Esophagus squamous epithelium (tissue), 5 donors: ENCODE results near the gene LINC00237. TPM values are rescaled to one million over a fixed set of nuclear protein-coding genes. Genes with fewer than 3 reads are reported as not detected.

Experiments used
- DNase-seq: peaks from one replicate; lab custom pipeline; 2025; lab: John Stamatoyannopoulos, UW
- H3K27ac ChIP-seq, 4 donors: fragments of 200-600 bp; sonication (generic); one replicate each; pipeline ENCODE4 v1.5.1; 2016 to 2019; ENCODE audit warnings: mild to moderate bottlenecking in 1 of 4
- H3K27me3 ChIP-seq, 4 donors: fragments of 200-600 bp; sonication (generic); 1 replicate in 3 of 4; 2 replicates in 1 of 4; pipeline versions ENCODE4 v1.5.1 to v1.6.0; 2017 to 2021; ENCODE audit warnings: antibody characterized with exemption in 1 of 4
- H3K36me3 ChIP-seq, 3 donors: fragments of 200-600 bp; sonication (generic); one replicate each; pipeline ENCODE4 v1.5.1; 2016 to 2019
- H3K4me1 ChIP-seq, 3 donors: fragments of 200-600 bp; sonication (generic); one replicate each; pipeline ENCODE4 v1.5.1; 2017 to 2019
- H3K4me3 ChIP-seq, 4 donors: fragments of 200-600 bp; sonication (generic); 1 replicate in 3 of 4; 2 replicates in 1 of 4; pipeline ENCODE4 v1.5.1; 2016 to 2019; ENCODE audit warnings: mild to moderate bottlenecking in 2 of 4, moderate library complexity in 1 of 4
- H3K9me3 ChIP-seq, 3 donors: fragments of 200-600 bp; sonication (generic); one replicate each; pipeline ENCODE4 v1.5.1; 2016 to 2019
- CTCF ChIP-seq, 6 experiments: fragments of 450-650 bp in 4 of 6; fragments of 200-600 bp in 2 of 6; sonication (generic) in 2 of 6; IDR thresholded peaks; one replicate each; pipeline ENCODE4 v1.5.1; 2016 to 2019; ENCODE audit warnings: antibody characterized with exemption in 6 of 6, mild to moderate bottlenecking in 4 of 6, moderate library complexity in 4 of 6
- POLR2A ChIP-seq, 4 donors: fragments of 450-650 bp; IDR thresholded peaks; one replicate each; pipeline ENCODE4 v1.6.1; 2017; ENCODE audit warnings: antibody characterized with exemption in 4 of 4, mild to moderate bottlenecking in 4 of 4, moderate library complexity in 3 of 4
- WGBS, 2 donors: methylation state at CpG; one replicate each; pipeline ENCODE4 v1.1.5; 2018; 5-methylcytosine and 5-hydroxymethylcytosine counted together
- intact Hi-C: fragments of 100-400 bp; cut with DNase I; formaldehyde crosslinking; loops from one replicate; pipeline ENCODE4 v1.15.0; 2022
- total RNA-seq, 4 donors: library from RNA; depleted of rRNA; stranded (reverse); fragments of >200 nt; gene quantifications; one replicate each; pipeline ENCODE4 v1.1.0, GENCODE V29; 2016
- donor health status: DM: yes; HTN: yes; CAD: no.

Gene LINC00237
- total RNA-seq, 4 donors from 2014 or later, result not detected

- Histone ChIP-seq H3K9me3 (no peaks in the 10 kb centered on the region), H3K4me3 (no peak overlapping the region), H3K36me3 (no peaks in the 10 kb centered on the region), H3K27me3 (peaks cover 0 to 94% (median 4%) of the 10 kb centered on the region in 4 donors), H3K27ac (no peak overlapping the region), H3K4me1 (no peaks in the 10 kb centered on the region)
- DNase-seq, result no peak
- intact Hi-C loops, result no loop called here
- TF ChIP-seq POLR2A (IDR thresholded peaks at IDR 0.05) (no peak), CTCF (IDR thresholded peaks at IDR 0.05) (no peak)
- 78 to 82% methylated on average over 11 of the region's 11 CpGs for WGBS, 2 donors
Measured at GRCh38 chr20:21090721-21091120, 15.4 kb downstream of the LINC00237 start.

GRCh38 chr20:21090111-21090618 is 16.0 kb downstream of the LINC00237 start:
- Histone ChIP-seq H3K4me1 (no peaks in the 10 kb centered on the region), H3K27ac (no peak overlapping the region), H3K4me3 (no peak overlapping the region), H3K9me3 (no peaks in the 10 kb centered on the region), H3K36me3 (no peaks in the 10 kb centered on the region), H3K27me3 (peaks cover 0 to 93% (median 4%) of the 10 kb centered on the region in 4 donors)
- 56 to 64% methylated on average over 14 of the region's 14 CpGs for WGBS, 2 donors
- intact Hi-C loops, result no loop called here
- DNase-seq, result no peak
- TF ChIP-seq POLR2A (IDR thresholded peaks at IDR 0.05) (no peak), CTCF (IDR thresholded peaks at IDR 0.05) (no peak)

- no peaks in the 10 kb centered on the region for H3K36me3 ChIP-seq
- no peak overlapping the region for H3K27ac ChIP-seq
- H3K9me3 ChIP-seq, result no peaks in the 10 kb centered on the region
- H3K27me3 ChIP-seq, result peaks cover 0 to 91% (median 4%) of the 10 kb centered on the region in 4 donors
- WGBS, 2 donors, result 27 to 34% methylated on average over 8 of the region's 8 CpGs
- H3K4me1 ChIP-seq, result no peaks in the 10 kb centered on the region
- TF ChIP-seq POLR2A (IDR thresholded peaks at IDR 0.05) (no peak), CTCF (IDR thresholded peaks at IDR 0.05) (no peak)
- intact Hi-C loops, result no loop called here
- no peak for DNase-seq
- no peak overlapping the region for H3K4me3 ChIP-seq
Measured at GRCh38 chr20:21089391-21089790, 16.8 kb downstream of the LINC00237 start.

- WGBS, 2 donors, result 75 to 79% methylated on average over 9 of the region's 9 CpGs
- Histone ChIP-seq H3K9me3 (no peaks in the 10 kb centered on the region), H3K27me3 (peaks cover 0 to 89% (median 4%) of the 10 kb centered on the region in 4 donors), H3K4me3 (no peak overlapping the region), H3K36me3 (no peaks in the 10 kb centered on the region), H3K4me1 (no peaks in the 10 kb centered on the region), H3K27ac (no peak overlapping the region)
- intact Hi-C loops, result no loop called here
- TF ChIP-seq POLR2A (IDR thresholded peaks at IDR 0.05), result no peak
- no peak for TF ChIP-seq CTCF (IDR thresholded peaks at IDR 0.05)
- no peak for DNase-seq
Measured at GRCh38 chr20:21087862-21088540, 18.2 kb downstream of the LINC00237 start.

GRCh38 chr20:21083825-21084325 is 22.3 kb downstream of the LINC00237 start:
- WGBS, 2 donors, result 27 to 33% methylated on average over 2 of the region's 2 CpGs

More at GRCh38 chr20:21083825-21084325, 22.3 kb downstream of the LINC00237 start:
- H3K9me3 ChIP-seq, result no peaks in the 10 kb centered on the region
- H3K27ac ChIP-seq, result no peak overlapping the region
- H3K4me1 ChIP-seq, result no peaks in the 10 kb centered on the region
- H3K36me3 ChIP-seq, result no peaks in the 10 kb centered on the region
- TF ChIP-seq POLR2A (IDR thresholded peaks at IDR 0.05) (no peak), CTCF (IDR thresholded peaks at IDR 0.05) (no peak)
- no peak overlapping the region for H3K4me3 ChIP-seq
- H3K27me3 ChIP-seq, result peaks cover 0 to 82% (median 0%) of the 10 kb centered on the region in 4 donors
- DNase-seq, result no peak
- intact Hi-C loops, result no loop called here
